Iris pigment epithelial cell (primary cell): ENCODE measurements around the gene TTR.
A peak's percentile ranks its signal among the peaks of the same experiment; 100 is the strongest.

Source experiments
- DNase-seq: peaks from one replicate; pipeline ENCODE4 v3.0.0-alpha.2; 2011; ENCODE audit warnings: low read depth

The TTR gene

GRCh38 chr18:31591628-31592027 lies at the start of gene TTR:
Gene TTR, plus strand, starts transcription at chr18:31591877. Its CDS starts 26 bp downstream, at chr18:31591903.
- DNase-seq = no peak

GRCh38 chr18:31546476-31546875 lies 45.2 kb upstream of the TTR start:
- peak; percentile 7 for DNase-seq

- no peak for DNase-seq
These were observed 42.8 kb upstream of the TTR start for GRCh38 chr18:31548853-31549252.

GRCh38 chr18:31549416-31549815 lies 42.3 kb upstream of the TTR start:
- no peak for DNase-seq

- no peak for DNase-seq
These were observed 39.8 kb upstream of the TTR start for GRCh38 chr18:31551883-31552282.

GRCh38 chr18:31553800-31554199 lies 37.9 kb upstream of the TTR start:
- peak; percentile 15 for DNase-seq

GRCh38 chr18:31554776-31555175 lies 36.9 kb upstream of the TTR start:
- DNase-seq = no peak

- DNase-seq = peak; percentile 70
These were observed 35.5 kb upstream of the TTR start for GRCh38 chr18:31555971-31556747.

- no peak for DNase-seq
These were observed 34.2 kb upstream of the TTR start for GRCh38 chr18:31557446-31557845.

GRCh38 chr18:31558567-31558966 lies 33.1 kb upstream of the TTR start:
- DNase-seq = no peak

- DNase-seq = no peak
These were observed 29.0 kb upstream of the TTR start for GRCh38 chr18:31562726-31563125.

- DNase-seq = no peak
These were observed 27.9 kb upstream of the TTR start for GRCh38 chr18:31563778-31564177.

- no peak for DNase-seq
These were observed 26.3 kb upstream of the TTR start for GRCh38 chr18:31565345-31565744.

GRCh38 chr18:31565782-31566512 lies 25.7 kb upstream of the TTR start:
- DNase-seq = no peak

- DNase-seq = no peak
These were observed 24.9 kb upstream of the TTR start for GRCh38 chr18:31566576-31567306.

GRCh38 chr18:31572368-31572767 lies 19.3 kb upstream of the TTR start:
- no peak for DNase-seq

- DNase-seq = no peak
These were observed 18.6 kb upstream of the TTR start for GRCh38 chr18:31573051-31573450.

- DNase-seq = no peak
These were observed 17.3 kb upstream of the TTR start for GRCh38 chr18:31574359-31574758.

- no peak for DNase-seq
These were observed 16.0 kb upstream of the TTR start for GRCh38 chr18:31575515-31576257.

- no peak for DNase-seq
These were observed 15.0 kb upstream of the TTR start for GRCh38 chr18:31576670-31577069.

GRCh38 chr18:31577195-31577594 lies 14.5 kb upstream of the TTR start:
- DNase-seq = no peak

- DNase-seq = no peak
These were observed 13.6 kb upstream of the TTR start for GRCh38 chr18:31578126-31578525.
